Endothelial cell (in vitro differentiated cells): Measurements from ENCODE around the gene ONECUT3. TPM values are rescaled to one million over a fixed set of nuclear protein-coding genes. Genes with fewer than 3 reads are reported as not detected.

ENCODE experiments used
- DNase-seq: peaks from one replicate; pipeline ENCODE4 v3.0.0; 2021; ENCODE audit warnings: low spot score
- H3K27ac Mint-ChIP-seq: one replicate; pipeline ENCODE4 v1.8.0; 2021; ENCODE audit warnings: mixed read lengths, inconsistent platforms; ENCODE audit not compliant: unreplicated experiment
- H3K27me3 Mint-ChIP-seq: one replicate; pipeline ENCODE4 v1.8.0; 2021; ENCODE audit warnings: mild to moderate bottlenecking, moderate library complexity, mixed read lengths, inconsistent platforms; ENCODE audit not compliant: unreplicated experiment
- H3K36me3 Mint-ChIP-seq: one replicate; pipeline ENCODE4 v1.8.0; 2021; ENCODE audit warnings: mild to moderate bottlenecking, low read depth, mixed read lengths, inconsistent platforms; ENCODE audit not compliant: unreplicated experiment
- H3K4me1 Mint-ChIP-seq: one replicate; pipeline ENCODE4 v1.8.0; 2021; ENCODE audit warnings: mild to moderate bottlenecking, mixed read lengths, inconsistent platforms; ENCODE audit not compliant: unreplicated experiment
- H3K4me3 Mint-ChIP-seq: one replicate; pipeline ENCODE4 v1.8.0; 2021; ENCODE audit warnings: mild to moderate bottlenecking, mixed read lengths, inconsistent platforms; ENCODE audit not compliant: unreplicated experiment
- H3K9me3 Mint-ChIP-seq: one replicate; pipeline ENCODE4 v1.8.0; 2021; ENCODE audit warnings: mixed read lengths, inconsistent platforms; ENCODE audit not compliant: unreplicated experiment
- CTCF ChIP-seq: fragments of 200-600 bp; sonication (generic); IDR thresholded peaks from one replicate; pipeline ENCODE4 v1.5.0; 2021; ENCODE audit warnings: antibody characterized with exemption; ENCODE audit not compliant: unreplicated experiment
- total RNA-seq: library from RNA; stranded (reverse); fragmentation: NEBNext Ultra II Directional; extraction: Animal tissue kit (Norgen Biotek cat#: 25700); gene quantifications from one replicate; pipeline ENCODE4 v1.2.1, GENCODE V29; 2021; ENCODE audit not compliant: unreplicated experiment

Gene ONECUT3
- total RNA-seq, 1 donor from 2014 or later, result not detected

- Mint-ChIP-seq H3K27me3 (peaks cover 8% of the 10 kb centered on the region), H3K4me3 (no peak overlapping the region), H3K4me1 (peaks cover 6% of the 10 kb centered on the region), H3K27ac (no peak overlapping the region), H3K9me3 (no peaks in the 10 kb centered on the region), H3K36me3 (peaks cover 5% of the 10 kb centered on the region)
- no peak for DNase-seq
- TF ChIP-seq CTCF, result no peak
These were observed 62.6 kb downstream of the ONECUT3 start for GRCh38 chr19:1815605-1816529.

- H3K4me1 Mint-ChIP-seq, result peaks cover 6% of the 10 kb centered on the region
- no peak overlapping the region for H3K27ac Mint-ChIP-seq
- DNase-seq, result no peak
- peaks cover 5% of the 10 kb centered on the region for H3K36me3 Mint-ChIP-seq
- peaks cover 8% of the 10 kb centered on the region for H3K27me3 Mint-ChIP-seq
- H3K9me3 Mint-ChIP-seq, result no peaks in the 10 kb centered on the region
- peak overlapping the region; percentile 21 for H3K4me3 Mint-ChIP-seq
- TF ChIP-seq CTCF, result no peak
These were observed 63.4 kb downstream of the ONECUT3 start for GRCh38 chr19:1816530-1817298.

GRCh38 chr19:1817553-1818179 is 64.4 kb downstream of the ONECUT3 start:
- TF ChIP-seq CTCF, result no peak
- H3K4me3 Mint-ChIP-seq, result no peak overlapping the region
- H3K36me3 Mint-ChIP-seq, result peaks cover 5% of the 10 kb centered on the region
- H3K27me3 Mint-ChIP-seq, result peaks cover 8% of the 10 kb centered on the region
- H3K27ac Mint-ChIP-seq, result no peak overlapping the region
- no peaks in the 10 kb centered on the region for H3K9me3 Mint-ChIP-seq
- DNase-seq, result no peak
- peaks cover 3% of the 10 kb centered on the region for H3K4me1 Mint-ChIP-seq

- Mint-ChIP-seq H3K4me3 (no peak overlapping the region), H3K9me3 (no peaks in the 10 kb centered on the region), H3K27ac (no peak overlapping the region), H3K27me3 (peaks cover 8% of the 10 kb centered on the region), H3K36me3 (peaks cover 5% of the 10 kb centered on the region), H3K4me1 (no peaks in the 10 kb centered on the region)
- TF ChIP-seq CTCF, result no peak
- DNase-seq, result no peak
These were observed 65.4 kb downstream of the ONECUT3 start for GRCh38 chr19:1818549-1819195.
